GM18868 (cell line): ENCODE results near the gene RPTOR.
"Not testable (repeated sequence)": the region's sequence is repeated elsewhere in the genome, so short reads cannot be mapped to it uniquely, and the experiment has no call there.

Experiments
- ATAC-seq: cut with Tn5 transposase; IDR thresholded peaks from one replicate; pipeline ENCODE4 v1.9.1; 2021; ENCODE audit warnings: mild to moderate bottlenecking, moderate library complexity; ENCODE audit not compliant: unreplicated experiment

The RPTOR gene

GRCh38 chr17:80614332-80615047 lies 69.9 kb downstream of the RPTOR start:
- no peak for ATAC-seq

DNA sequence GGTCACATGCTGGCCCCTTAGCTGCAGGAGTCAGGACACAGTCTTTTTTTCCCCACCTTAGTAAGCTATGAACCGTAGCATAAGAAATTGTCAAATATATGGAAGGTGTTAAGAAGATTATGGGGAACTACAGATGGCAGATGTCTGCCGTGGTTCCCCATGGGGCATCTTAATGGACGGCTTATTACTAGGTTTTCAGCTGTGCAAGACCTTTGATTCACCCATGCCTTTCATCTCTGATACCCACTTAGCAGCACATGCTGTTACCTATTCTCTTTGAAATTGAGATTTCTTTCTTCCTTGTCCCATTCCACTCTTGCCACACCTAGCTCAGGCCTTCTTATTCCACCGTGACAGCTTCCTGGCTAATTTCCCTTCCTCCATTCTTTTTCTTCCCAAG lies 70.7 kb downstream of the RPTOR start:
- no peak for ATAC-seq

DNA sequence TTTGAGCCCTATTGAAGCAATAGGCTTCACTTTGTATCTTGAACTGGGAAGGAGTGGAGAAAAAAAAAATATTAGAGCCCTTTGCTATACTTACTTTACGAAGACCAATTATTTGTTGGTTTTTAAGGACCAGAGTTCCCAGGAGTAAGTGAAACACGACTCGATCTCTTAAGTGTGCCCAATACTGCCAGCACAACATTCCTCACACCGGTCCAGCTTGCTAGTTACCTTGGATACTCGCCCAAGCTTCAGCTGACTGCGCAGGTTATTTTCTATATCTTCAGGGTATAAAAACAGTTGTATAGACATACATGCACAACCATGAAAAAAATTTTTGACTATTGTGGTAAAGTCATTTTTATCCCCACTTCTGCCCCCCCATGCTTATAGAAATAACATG lies 72.1 kb downstream of the RPTOR start:
- no peak for ATAC-seq

DNA sequence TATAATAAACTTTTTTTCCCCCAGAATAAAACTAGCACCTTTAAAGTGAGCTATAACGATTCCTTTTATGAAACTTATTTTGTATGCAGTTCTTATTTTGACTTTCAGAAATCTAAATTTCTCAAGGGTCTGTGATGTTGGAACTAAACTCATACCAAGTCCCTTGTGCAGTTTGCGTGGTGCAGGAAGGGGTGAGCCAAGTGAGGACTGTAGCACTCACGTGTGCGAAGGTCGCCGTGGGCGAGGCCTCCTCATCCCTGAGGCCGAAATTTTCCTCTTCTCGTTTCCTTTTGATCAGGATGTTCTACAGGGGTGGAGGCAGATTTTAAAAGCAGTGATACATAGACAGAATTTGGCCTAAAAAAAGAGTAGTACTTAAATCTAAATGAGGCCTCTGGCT lies 73.7 kb downstream of the RPTOR start:
- no peak for ATAC-seq

GRCh38 chr17:80619535-80620235 lies 75.0 kb downstream of the RPTOR start:
- no peak for ATAC-seq

DNA sequence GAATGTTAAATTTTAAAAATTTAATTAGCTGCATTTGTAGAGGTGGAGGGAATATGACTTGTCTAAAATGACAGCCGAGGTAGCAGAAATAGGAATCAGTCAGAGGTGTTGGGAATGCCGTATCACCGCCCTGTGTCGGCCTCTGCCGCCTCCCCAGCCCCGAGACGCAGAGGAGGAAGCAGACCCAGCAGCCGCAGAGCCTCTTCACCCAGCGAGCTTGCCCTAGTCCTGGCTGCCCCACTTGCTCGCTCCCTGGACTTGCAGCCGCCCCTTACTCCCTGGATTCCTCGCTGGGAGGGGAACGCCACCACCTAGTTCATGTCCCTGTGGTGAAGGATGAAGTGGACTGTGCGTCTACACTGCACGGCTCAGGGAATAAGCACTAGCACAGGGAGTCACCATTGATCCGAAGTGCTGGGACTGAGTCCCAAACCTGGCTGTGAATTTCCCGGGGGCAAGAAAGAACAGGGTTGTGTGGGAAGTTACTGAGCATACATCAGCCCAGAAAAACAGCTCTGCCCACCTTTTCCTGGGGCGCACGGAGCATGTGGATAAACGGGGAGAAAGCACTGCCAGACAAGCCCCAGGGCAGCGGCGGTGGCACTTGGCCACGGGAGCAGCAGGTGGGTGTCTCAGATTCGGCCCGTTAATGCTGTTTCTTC lies 76.8 kb downstream of the RPTOR start:
- ATAC-seq, result no peak

DNA sequence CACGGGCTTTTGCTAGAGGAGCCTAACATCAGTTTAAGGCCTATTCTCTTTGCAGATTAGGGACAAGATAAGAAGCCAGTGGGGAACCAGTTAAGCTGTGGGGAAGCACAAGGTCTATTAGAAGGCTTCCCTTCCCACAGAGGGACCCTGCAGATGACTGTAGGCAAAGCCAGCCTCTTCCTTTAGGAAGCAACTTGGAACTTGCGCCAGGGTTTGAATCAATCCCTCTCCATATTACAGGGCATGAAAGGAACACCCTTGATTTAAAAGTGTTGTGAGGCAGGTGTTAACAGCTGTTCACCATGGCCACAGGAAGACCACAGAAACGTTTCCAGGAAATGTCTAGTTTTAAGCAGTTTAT lies 77.3 kb downstream of the RPTOR start:
- ATAC-seq, result no peak

GRCh38 chr17:80624864-80625263 lies 80.2 kb downstream of the RPTOR start:
- ATAC-seq, result no peak

GRCh38 chr17:80625627-80626026 lies 81.0 kb downstream of the RPTOR start:
- ATAC-seq, result no peak

GRCh38 chr17:80628881-80629280 lies 84.2 kb downstream of the RPTOR start:
- not testable (repeated sequence) for ATAC-seq

- ATAC-seq, result no peak
Observed at GRCh38 chr17:80629298-80630028, 84.8 kb downstream of the RPTOR start.

DNA sequence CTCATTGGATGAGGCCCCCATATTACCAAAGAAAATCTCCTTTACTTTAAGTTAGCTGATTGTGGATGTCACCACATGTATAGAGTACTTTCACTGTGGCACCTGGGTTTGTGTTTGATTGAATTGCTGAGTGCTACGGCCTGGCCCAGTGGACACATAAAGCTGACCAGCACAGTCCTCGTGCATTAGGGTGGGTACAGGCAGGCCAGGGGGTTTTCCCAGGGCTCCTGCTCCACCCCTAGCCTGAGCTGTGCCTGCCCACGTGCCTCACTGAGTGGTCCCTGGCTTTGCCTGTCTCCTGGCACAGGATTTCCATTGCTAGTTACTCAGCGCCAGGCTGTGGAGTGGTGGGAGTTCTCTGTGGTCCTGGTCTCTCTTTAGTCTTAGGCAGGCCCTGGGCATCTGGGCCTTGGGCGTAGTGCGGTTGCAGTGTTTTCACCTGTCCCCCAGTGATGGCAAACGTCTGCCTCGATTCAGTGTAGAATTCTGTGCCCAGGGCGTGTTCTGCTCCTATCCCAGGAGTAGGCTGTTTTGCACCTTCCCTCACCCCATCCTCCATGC lies 86.0 kb downstream of the RPTOR start:
- no peak for ATAC-seq

DNA sequence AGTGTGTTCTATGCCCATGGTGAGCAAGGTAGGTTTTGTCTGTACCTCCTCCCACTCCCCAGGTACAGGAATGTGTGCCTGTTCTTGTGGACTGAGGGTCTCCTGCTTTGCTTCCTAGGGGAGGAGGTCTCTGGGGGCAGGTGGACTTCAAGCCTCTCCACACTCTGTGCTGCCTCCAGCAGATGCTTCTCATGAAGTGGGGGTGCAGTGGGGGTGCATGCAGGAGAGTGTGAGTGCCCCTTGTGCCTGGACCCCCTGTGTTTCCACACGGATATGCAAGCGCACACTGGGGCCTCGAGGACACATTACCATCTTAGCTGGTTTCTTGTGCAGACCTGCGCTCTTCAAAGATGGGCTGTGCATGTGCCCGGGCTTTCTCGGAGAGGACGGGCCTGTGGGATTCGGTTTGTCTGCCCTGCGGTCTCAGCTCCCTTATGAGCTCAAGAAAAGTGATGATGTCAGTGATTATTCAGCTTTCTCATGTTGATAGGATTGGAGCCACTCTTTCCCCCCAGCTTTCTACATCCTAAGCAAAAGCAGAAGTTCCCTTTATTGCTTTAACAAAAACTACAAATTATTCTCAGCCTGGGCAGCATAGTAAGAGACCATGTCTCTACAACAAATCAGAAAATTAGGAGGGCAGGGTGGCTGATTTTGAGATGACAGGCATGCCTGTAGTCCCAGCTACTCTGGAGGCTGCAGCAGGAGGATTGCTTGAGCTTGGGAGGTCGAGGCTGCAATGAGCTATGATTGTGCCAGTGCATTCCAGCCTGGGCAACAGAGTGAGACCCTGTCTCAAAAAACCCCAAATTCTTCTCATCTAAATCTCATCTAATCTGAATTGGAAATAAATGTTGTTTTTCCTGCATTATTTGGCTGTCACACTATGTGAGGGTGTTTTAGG lies 86.8 kb downstream of the RPTOR start:
- no peak for ATAC-seq

GRCh38 chr17:80632046-80632581 lies 87.5 kb downstream of the RPTOR start:
- no peak for ATAC-seq

GRCh38 chr17:80633207-80633606 lies 88.6 kb downstream of the RPTOR start:
- no peak for ATAC-seq

GRCh38 chr17:80633994-80634566 lies 89.4 kb downstream of the RPTOR start:
- no peak for ATAC-seq

DNA sequence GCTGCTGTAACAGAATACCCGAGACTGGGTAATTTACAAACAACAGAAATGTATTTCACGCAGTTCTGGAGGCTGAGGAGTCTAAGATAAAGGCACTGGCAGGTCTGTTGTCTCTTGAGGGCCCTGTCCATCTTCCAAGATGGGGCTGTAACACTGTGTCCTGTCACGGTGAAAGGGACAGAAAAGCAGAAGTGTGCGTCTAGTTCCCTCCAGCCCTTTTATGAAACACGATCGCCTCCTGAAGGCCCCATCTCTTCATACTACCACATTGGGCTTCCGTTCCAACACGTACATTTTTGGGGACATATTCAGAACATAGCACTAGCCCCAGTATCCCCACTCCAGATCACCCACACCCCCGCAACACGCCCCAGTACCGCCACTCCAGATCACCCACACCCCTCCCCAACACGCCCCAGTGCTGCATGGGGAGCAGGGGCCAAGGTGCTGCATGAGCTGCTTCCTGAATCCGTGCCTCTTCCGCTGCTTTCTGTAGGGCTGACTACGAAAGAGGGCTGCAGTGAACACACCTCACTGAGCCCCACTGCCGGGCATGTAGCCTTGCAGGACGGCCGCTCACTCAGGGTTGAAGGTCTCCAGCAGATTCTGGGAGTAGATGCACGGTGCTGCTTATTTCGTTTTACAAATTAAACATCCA lies 91.9 kb downstream of the RPTOR start:
- ATAC-seq, result no peak

DNA sequence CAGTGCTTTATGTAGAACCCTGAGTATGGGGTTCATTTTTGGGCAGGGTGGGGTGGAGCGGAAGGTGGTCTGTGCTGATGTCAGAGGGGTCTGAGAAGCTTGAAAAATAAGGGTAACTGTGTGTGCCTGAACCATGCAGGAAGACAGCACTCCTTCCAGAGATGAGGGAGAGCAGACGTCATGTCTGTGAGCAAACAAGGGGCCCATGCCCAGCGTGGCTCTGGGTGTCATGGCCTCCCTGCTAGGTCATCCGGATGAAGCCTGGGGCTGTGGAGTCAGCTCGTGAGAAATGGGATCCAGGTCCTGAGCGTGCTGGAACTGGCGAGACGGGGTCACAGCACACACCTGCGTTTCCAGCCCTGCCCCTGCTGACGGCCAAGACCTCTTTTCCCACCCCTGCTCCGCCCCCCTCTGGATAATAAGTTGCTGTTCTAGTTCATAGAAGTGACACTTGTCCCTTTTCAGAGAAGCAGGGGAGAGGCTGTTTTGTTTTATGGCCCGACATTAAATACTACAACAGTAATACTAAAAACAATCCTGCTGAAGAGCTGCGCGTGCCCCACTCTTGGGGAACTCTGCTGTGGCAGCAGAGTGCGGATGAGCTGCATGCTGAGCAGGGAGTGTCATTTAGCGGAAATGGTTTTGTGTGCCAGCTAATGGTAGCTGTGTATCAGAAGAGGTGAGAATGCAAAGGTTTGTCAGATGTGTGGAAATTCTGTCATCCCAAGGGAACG lies 92.6 kb downstream of the RPTOR start:
- no peak for ATAC-seq
